GM15510 (cell line): ENCODE results near the gene PLCB1.

Experiments
- POLR2A ChIP-seq: IDR thresholded peaks from 3 replicates; pipeline ENCODE4 v1.6.1; 2011; ENCODE audit warnings: borderline replicate concordance; ENCODE audit not compliant: insufficient read length; ENCODE audit errors: extremely low read depth

The PLCB1 gene

GRCh38 chr20:8330785-8331695, 199.0 kb downstream of the PLCB1 start:
- TF ChIP-seq POLR2A = no peak

- no peak for TF ChIP-seq POLR2A
Measured at GRCh38 chr20:8331740-8332412, 199.8 kb downstream of the PLCB1 start.

- no peak for TF ChIP-seq POLR2A
Measured at GRCh38 chr20:8334641-8335040, 202.6 kb downstream of the PLCB1 start.

GRCh38 chr20:8335059-8335458, 203.0 kb downstream of the PLCB1 start:
- TF ChIP-seq POLR2A = no peak

GRCh38 chr20:8335495-8336195, 203.6 kb downstream of the PLCB1 start:
- TF ChIP-seq POLR2A = no peak

- no peak for TF ChIP-seq POLR2A
Measured at GRCh38 chr20:8339349-8339748, 207.3 kb downstream of the PLCB1 start.

GRCh38 chr20:8342391-8342790, 210.3 kb downstream of the PLCB1 start:
- no peak for TF ChIP-seq POLR2A

GRCh38 chr20:8344106-8344505, 212.0 kb downstream of the PLCB1 start:
- no peak for TF ChIP-seq POLR2A

- no peak for TF ChIP-seq POLR2A
Measured at GRCh38 chr20:8344631-8345030, 212.6 kb downstream of the PLCB1 start.

GRCh38 chr20:8346700-8347270, 214.7 kb downstream of the PLCB1 start:
- no peak for TF ChIP-seq POLR2A

GRCh38 chr20:8352486-8352885, 220.4 kb downstream of the PLCB1 start:
- TF ChIP-seq POLR2A = no peak

- TF ChIP-seq POLR2A = no peak
Measured at GRCh38 chr20:8353512-8353911, 221.4 kb downstream of the PLCB1 start.

GRCh38 chr20:8355453-8355852, 223.4 kb downstream of the PLCB1 start:
- TF ChIP-seq POLR2A = no peak

- TF ChIP-seq POLR2A = no peak
Measured at GRCh38 chr20:8356806-8357205, 224.7 kb downstream of the PLCB1 start.

- no peak for TF ChIP-seq POLR2A
Measured at GRCh38 chr20:8357703-8358102, 225.6 kb downstream of the PLCB1 start.

- no peak for TF ChIP-seq POLR2A
Measured at GRCh38 chr20:8360035-8360434, 228.0 kb downstream of the PLCB1 start.
